Measurements from ENCODE around the gene ARHGEF2.

- TF ChIP-seq STAT6 (CRISPR knock-in tag; conservative IDR thresholded peaks at IDR 0.05; ENCODE audit: low read depth): no peak
- TF ChIP-seq CTCF (IDR thresholded peaks at IDR 0.05): no peak
- no peak for TF ChIP-seq E2F1 (CRISPR knock-in tag; IDR thresholded peaks at IDR 0.05)
- no peak for TF ChIP-seq ZNF532 (CRISPR knock-in tag; IDR thresholded peaks at IDR 0.05; ENCODE audit: borderline replicate concordance)
- TF ChIP-seq ESRRA (CRISPR knock-in tag; IDR thresholded peaks at IDR 0.05; ENCODE audit: borderline replicate concordance): no peak
- TF ChIP-seq AFF4 (CRISPR knock-in tag; IDR thresholded peaks at IDR 0.05; ENCODE audit: borderline replicate concordance): no peak
- TF ChIP-seq ZBTB21 (CRISPR knock-in tag; IDR thresholded peaks at IDR 0.05; ENCODE audit: borderline replicate concordance): no peak
- no peak for TF ChIP-seq E2F4 (CRISPR knock-in tag; IDR thresholded peaks at IDR 0.05; ENCODE audit: borderline replicate concordance, low read depth)
Observed at GRCh38 chr1:155920717-155921116, 57.6 kb downstream of the ARHGEF2 start.
